Tibial nerve (tissue), 4 donors: ENCODE data around the gene TMEM171. TPM values are rescaled to one million over a fixed set of nuclear protein-coding genes. Genes with fewer than 3 reads are reported as not detected.

Experiments used
- DNase-seq, 2 donors: peaks; one replicate each; pipeline ENCODE4 v3.0.0-alpha.2; 2019; ENCODE audit warnings: low spot score in 2 of 2
- H3K27ac ChIP-seq, 4 donors: fragments of 200-600 bp; sonication (generic) in 3 of 4; one replicate each; pipeline ENCODE4 v1.5.1; 2017 to 2019; ENCODE audit warnings: mild to moderate bottlenecking in 1 of 4
- H3K27me3 ChIP-seq, 2 donors: fragments of 200-600 bp; sonication (generic) in 1 of 2; one replicate each; pipeline versions ENCODE4 v1.5.1 to v1.6.0; 2017 to 2019
- H3K36me3 ChIP-seq, 3 donors: fragments of 200-600 bp; sonication (generic); one replicate each; pipeline ENCODE4 v1.5.1; 2018 to 2019
- H3K4me1 ChIP-seq, 4 donors: fragments of 200-600 bp; sonication (generic) in 3 of 4; one replicate each; pipeline ENCODE4 v1.5.1; 2017 to 2019
- H3K4me3 ChIP-seq, 4 donors: fragments of 200-600 bp; sonication (generic) in 3 of 4; one replicate each; pipeline ENCODE4 v1.5.1; 2017 to 2019; ENCODE audit warnings: mild to moderate bottlenecking in 1 of 4, moderate library complexity in 1 of 4
- H3K9me3 ChIP-seq, 4 donors: fragments of 200-600 bp; sonication (generic) in 3 of 4; one replicate each; pipeline ENCODE4 v1.5.1; 2017 to 2019
- CTCF ChIP-seq, 5 experiments: fragments of 200-600 bp in 3 of 5; fragments of 450-650 bp in 2 of 5; sonication (generic) in 3 of 5; IDR thresholded peaks; one replicate each; pipeline ENCODE4 v1.5.1; 2016 to 2019; ENCODE audit warnings: antibody characterized with exemption in 5 of 5, mild to moderate bottlenecking in 3 of 5, moderate library complexity in 2 of 5
- EP300 ChIP-seq, 2 donors: sonication (generic); formaldehyde crosslinking; IDR thresholded peaks; one replicate each; pipeline ENCODE4 v1.6.1; 2017; ENCODE audit warnings: antibody characterized with exemption in 2 of 2, mild to moderate bottlenecking in 1 of 2
- POLR2A ChIP-seq, 2 donors: fragments of 450-650 bp; IDR thresholded peaks; one replicate each; pipeline ENCODE4 v1.6.1; 2017; ENCODE audit warnings: antibody characterized with exemption in 2 of 2, mild to moderate bottlenecking in 2 of 2, moderate library complexity in 2 of 2
- WGBS, 2 donors: methylation state at CpG; one replicate each; pipeline ENCODE4 v1.1.5; 2018; 5-methylcytosine and 5-hydroxymethylcytosine counted together
- total RNA-seq, 4 donors: library from RNA; depleted of rRNA; stranded (reverse); fragments of >200 nt; gene quantifications; one replicate each; pipeline ENCODE4 v1.1.0, GENCODE V29; 2016

Gene TMEM171
- total RNA-seq, 4 donors from 2014 or later: 0.66 to 0.90 TPM; not detected in 2

- 68 to 75% methylated on average over 4 of the region's 4 CpGs for WGBS, 2 donors
- H3K9me3 ChIP-seq: peaks cover 0 to 12% (median 3%) of the 10 kb centered on the region in 4 donors
- DNase-seq: no peak
These were observed 16.5 kb upstream of the TMEM171 start for GRCh38 chr5:73103870-73104299.

GRCh38 chr5:73104326-73104725 lies 16.0 kb upstream of the TMEM171 start:
- H3K4me3 ChIP-seq: no peak overlapping the region
- no peaks in the 10 kb centered on the region for H3K27me3 ChIP-seq
- no peaks in the 10 kb centered on the region for H3K36me3 ChIP-seq
- WGBS, 2 donors: 73 to 77% methylated on average over 1 of the region's 1 CpG
- H3K9me3 ChIP-seq: peaks cover 0 to 12% (median 3%) of the 10 kb centered on the region in 4 donors
- no peak overlapping the region for H3K27ac ChIP-seq
- no peaks in the 10 kb centered on the region for H3K4me1 ChIP-seq
- no peak for TF ChIP-seq EP300 (IDR thresholded peaks at IDR 0.05)
- no peak for TF ChIP-seq CTCF (IDR thresholded peaks at IDR 0.05)
- TF ChIP-seq POLR2A (IDR thresholded peaks at IDR 0.05): no peak
- no peak for DNase-seq

More at GRCh38 chr5:73103870-73104299, 16.5 kb upstream of the TMEM171 start:
- Histone ChIP-seq H3K4me3 (no peak overlapping the region), H3K4me1 (no peaks in the 10 kb centered on the region), H3K27me3 (no peaks in the 10 kb centered on the region), H3K36me3 (no peaks in the 10 kb centered on the region), H3K27ac (no peak overlapping the region)
- TF ChIP-seq EP300 (IDR thresholded peaks at IDR 0.05): no peak
- no peak for TF ChIP-seq CTCF (IDR thresholded peaks at IDR 0.05)
- TF ChIP-seq POLR2A (IDR thresholded peaks at IDR 0.05): no peak

- Histone ChIP-seq H3K4me3 (no peak overlapping the region), H3K36me3 (no peaks in the 10 kb centered on the region), H3K27ac (no peak overlapping the region), H3K4me1 (no peaks in the 10 kb centered on the region), H3K9me3 (peaks cover 0 to 12% (median 3%) of the 10 kb centered on the region in 4 donors), H3K27me3 (no peaks in the 10 kb centered on the region)
- no peak for TF ChIP-seq CTCF (IDR thresholded peaks at IDR 0.05)
- TF ChIP-seq POLR2A (IDR thresholded peaks at IDR 0.05): no peak
- no peak for TF ChIP-seq EP300 (IDR thresholded peaks at IDR 0.05)
- DNase-seq: no peak
These were observed 14.0 kb upstream of the TMEM171 start for GRCh38 chr5:73106335-73106734.

- DNase-seq: no peak
- WGBS, 2 donors: 66 to 78% methylated on average over 1 of the region's 1 CpG
- H3K36me3 ChIP-seq: no peaks in the 10 kb centered on the region
- H3K27me3 ChIP-seq: no peaks in the 10 kb centered on the region
- TF ChIP-seq POLR2A (IDR thresholded peaks at IDR 0.05) (no peak), CTCF (IDR thresholded peaks at IDR 0.05) (no peak), EP300 (IDR thresholded peaks at IDR 0.05) (no peak)
- H3K27ac ChIP-seq: no peak overlapping the region
- H3K9me3 ChIP-seq: peaks cover 0 to 12% (median 3%) of the 10 kb centered on the region in 4 donors
- H3K4me3 ChIP-seq: no peak overlapping the region
- H3K4me1 ChIP-seq: no peaks in the 10 kb centered on the region
These were observed 10.2 kb upstream of the TMEM171 start for GRCh38 chr5:73110190-73110589.

GRCh38 chr5:73111536-73111935 lies 8.8 kb upstream of the TMEM171 start:
- DNase-seq: no peak
- peaks cover 0 to 12% (median 3%) of the 10 kb centered on the region in 4 donors for H3K9me3 ChIP-seq
- no peaks in the 10 kb centered on the region for H3K36me3 ChIP-seq
- H3K27ac ChIP-seq: no peak overlapping the region
- H3K4me1 ChIP-seq: no peaks in the 10 kb centered on the region
- no peak for TF ChIP-seq POLR2A (IDR thresholded peaks at IDR 0.05)
- no peak for TF ChIP-seq CTCF (IDR thresholded peaks at IDR 0.05)
- TF ChIP-seq EP300 (IDR thresholded peaks at IDR 0.05): no peak
- H3K4me3 ChIP-seq: no peak overlapping the region
- no peaks in the 10 kb centered on the region for H3K27me3 ChIP-seq
- WGBS, 2 donors: 79 to 82% methylated on average over 1 of the region's 1 CpG
